Tibial nerve (tissue), 4 donors: Measurements from ENCODE around the gene RCAN1. TPM values are rescaled to one million over a fixed set of nuclear protein-coding genes. Genes with fewer than 3 reads are reported as not detected.

ENCODE experiments used
- DNase-seq, 2 donors: peaks; one replicate each; pipeline ENCODE4 v3.0.0-alpha.2; 2019; ENCODE audit warnings: low spot score in 2 of 2
- H3K27ac ChIP-seq, 4 donors: fragments of 200-600 bp; sonication (generic) in 3 of 4; one replicate each; pipeline ENCODE4 v1.5.1; 2017 to 2019; ENCODE audit warnings: mild to moderate bottlenecking in 1 of 4
- H3K27me3 ChIP-seq, 2 donors: fragments of 200-600 bp; sonication (generic) in 1 of 2; one replicate each; pipeline versions ENCODE4 v1.5.1 to v1.6.0; 2017 to 2019
- H3K36me3 ChIP-seq, 3 donors: fragments of 200-600 bp; sonication (generic); one replicate each; pipeline ENCODE4 v1.5.1; 2018 to 2019
- H3K4me1 ChIP-seq, 4 donors: fragments of 200-600 bp; sonication (generic) in 3 of 4; one replicate each; pipeline ENCODE4 v1.5.1; 2017 to 2019
- H3K4me3 ChIP-seq, 4 donors: fragments of 200-600 bp; sonication (generic) in 3 of 4; one replicate each; pipeline ENCODE4 v1.5.1; 2017 to 2019; ENCODE audit warnings: mild to moderate bottlenecking in 1 of 4, moderate library complexity in 1 of 4
- H3K9me3 ChIP-seq, 4 donors: fragments of 200-600 bp; sonication (generic) in 3 of 4; one replicate each; pipeline ENCODE4 v1.5.1; 2017 to 2019
- CTCF ChIP-seq, 5 experiments: fragments of 200-600 bp in 3 of 5; fragments of 450-650 bp in 2 of 5; sonication (generic) in 3 of 5; IDR thresholded peaks; one replicate each; pipeline ENCODE4 v1.5.1; 2016 to 2019; ENCODE audit warnings: antibody characterized with exemption in 5 of 5, mild to moderate bottlenecking in 3 of 5, moderate library complexity in 2 of 5
- EP300 ChIP-seq, 2 donors: sonication (generic); formaldehyde crosslinking; IDR thresholded peaks; one replicate each; pipeline ENCODE4 v1.6.1; 2017; ENCODE audit warnings: antibody characterized with exemption in 2 of 2, mild to moderate bottlenecking in 1 of 2
- POLR2A ChIP-seq, 2 donors: fragments of 450-650 bp; IDR thresholded peaks; one replicate each; pipeline ENCODE4 v1.6.1; 2017; ENCODE audit warnings: antibody characterized with exemption in 2 of 2, mild to moderate bottlenecking in 2 of 2, moderate library complexity in 2 of 2
- WGBS, 2 donors: methylation state at CpG; one replicate each; pipeline ENCODE4 v1.1.5; 2018; 5-methylcytosine and 5-hydroxymethylcytosine counted together
- total RNA-seq, 4 donors: library from RNA; depleted of rRNA; stranded (reverse); fragments of >200 nt; gene quantifications; one replicate each; pipeline ENCODE4 v1.1.0, GENCODE V29; 2016

The RCAN1 gene
- total RNA-seq, 4 donors from 2014 or later = 51.8 to 71.2 (median 66.7) TPM

GRCh38 chr21:34604556-34604955 lies 10.4 kb downstream of the RCAN1 start:
- Histone ChIP-seq H3K4me3 (no peak overlapping the region), H3K27me3 (no peaks in the 10 kb centered on the region), H3K9me3 (no peaks in the 10 kb centered on the region), H3K27ac (peak overlapping the region in 1 of 4 donors; percentile 10), H3K36me3 (no peaks in the 10 kb centered on the region), H3K4me1 (peaks cover 0 to 21% (median 0%) of the 10 kb centered on the region in 4 donors)
- no peak for DNase-seq
- TF ChIP-seq POLR2A (IDR thresholded peaks at IDR 0.05) (no peak), CTCF (IDR thresholded peaks at IDR 0.05) (no peak), EP300 (IDR thresholded peaks at IDR 0.05) (no peak)
- 98% methylated on average over 2 of the region's 2 CpGs for WGBS, 2 donors

DNA sequence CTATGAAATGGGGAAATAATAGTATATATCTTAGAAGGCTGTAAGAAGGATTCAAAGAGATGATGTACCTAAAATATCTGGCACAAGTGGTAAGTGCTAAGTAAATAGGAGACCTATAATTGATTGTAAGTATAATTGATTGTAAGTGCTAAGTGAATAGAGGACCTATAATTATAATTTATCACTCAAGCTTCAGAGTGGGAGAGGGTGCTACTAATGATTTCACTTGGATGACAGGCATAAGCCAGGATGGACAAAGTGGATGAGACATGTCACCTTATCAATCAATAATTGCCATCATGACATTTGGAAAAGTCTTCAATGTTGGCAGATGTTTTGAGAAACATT lies 11.2 kb downstream of the RCAN1 start:
- H3K4me3 ChIP-seq = no peak overlapping the region
- peaks cover 0 to 21% (median 2%) of the 10 kb centered on the region in 4 donors for H3K4me1 ChIP-seq
- peak overlapping the region in 1 of 4 donors; percentile 39 for H3K27ac ChIP-seq
- H3K27me3 ChIP-seq = no peaks in the 10 kb centered on the region
- no peaks in the 10 kb centered on the region for H3K36me3 ChIP-seq
- H3K9me3 ChIP-seq = no peaks in the 10 kb centered on the region
- DNase-seq = no peak
- TF ChIP-seq POLR2A (IDR thresholded peaks at IDR 0.05) (no peak), CTCF (IDR thresholded peaks at IDR 0.05) (no peak), EP300 (IDR thresholded peaks at IDR 0.05) (no peak)

GRCh38 chr21:34603002-34603709 lies 11.8 kb downstream of the RCAN1 start:
- WGBS, 2 donors = 29 to 32% methylated on average over 19 of the region's 19 CpGs
- H3K9me3 ChIP-seq = no peaks in the 10 kb centered on the region
- H3K27me3 ChIP-seq = no peaks in the 10 kb centered on the region
- no peaks in the 10 kb centered on the region for H3K36me3 ChIP-seq
- TF ChIP-seq CTCF (IDR thresholded peaks at IDR 0.05) (peak; percentile 65 to 86 (median 75)), EP300 (IDR thresholded peaks at IDR 0.05) (no peak), POLR2A (IDR thresholded peaks at IDR 0.05) (no peak)
- no peak overlapping the region for H3K4me3 ChIP-seq
- peaks cover 0 to 21% (median 4%) of the 10 kb centered on the region in 4 donors for H3K4me1 ChIP-seq
- peak overlapping the region in 1 of 4 donors; percentile 39 for H3K27ac ChIP-seq
- peak; percentile 81 to 94 for DNase-seq

GRCh38 chr21:34602061-34602460 lies 12.9 kb downstream of the RCAN1 start:
- no peaks in the 10 kb centered on the region for H3K27me3 ChIP-seq
- no peak for DNase-seq
- no peak overlapping the region for H3K4me3 ChIP-seq
- peak overlapping the region in 1 of 4 donors; percentile 39 for H3K27ac ChIP-seq
- TF ChIP-seq POLR2A (IDR thresholded peaks at IDR 0.05) = no peak
- TF ChIP-seq EP300 (IDR thresholded peaks at IDR 0.05) = no peak
- WGBS, 2 donors = 53 to 58% methylated on average over 4 of the region's 4 CpGs
- no peaks in the 10 kb centered on the region for H3K36me3 ChIP-seq
- H3K4me1 ChIP-seq = peaks cover 0 to 21% (median 4%) of the 10 kb centered on the region in 4 donors
- no peaks in the 10 kb centered on the region for H3K9me3 ChIP-seq

DNA sequence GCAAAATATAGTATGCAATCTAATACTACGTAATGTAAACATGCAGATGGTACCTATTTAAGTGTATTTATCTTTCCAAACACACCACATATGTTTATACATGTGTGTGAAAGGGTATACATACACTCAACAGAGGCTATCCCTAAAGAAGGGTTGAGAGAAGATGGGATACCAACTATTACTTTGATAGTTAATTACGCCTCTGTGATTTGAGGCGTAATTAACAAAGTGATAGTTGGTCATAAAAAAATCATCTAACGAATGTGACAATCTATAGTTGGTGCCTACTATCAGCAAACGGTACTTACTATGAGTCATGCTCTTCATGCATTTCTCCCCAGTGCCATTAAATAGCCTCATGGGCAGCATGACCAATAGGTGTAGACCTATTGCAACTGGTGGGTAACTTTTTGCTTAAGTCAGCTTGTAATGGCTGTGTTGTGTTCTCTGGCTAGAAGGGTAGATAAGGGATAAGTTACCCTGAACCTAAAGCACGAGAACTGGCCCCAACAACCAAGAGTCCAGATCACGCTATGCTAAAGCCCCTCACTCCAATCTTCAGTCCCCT lies 15.3 kb downstream of the RCAN1 start:
- 91 to 93% methylated on average over 7 of the region's 7 CpGs for WGBS, 2 donors
- no peak overlapping the region for H3K4me3 ChIP-seq
- no peaks in the 10 kb centered on the region for H3K36me3 ChIP-seq
- TF ChIP-seq POLR2A (IDR thresholded peaks at IDR 0.05) = no peak
- no peak for TF ChIP-seq EP300 (IDR thresholded peaks at IDR 0.05)
- TF ChIP-seq CTCF (IDR thresholded peaks at IDR 0.05) = no peak
- no peak for DNase-seq
- no peaks in the 10 kb centered on the region for H3K9me3 ChIP-seq
- H3K27me3 ChIP-seq = no peaks in the 10 kb centered on the region
- peaks cover 0 to 28% (median 12%) of the 10 kb centered on the region in 4 donors for H3K4me1 ChIP-seq
- H3K27ac ChIP-seq = no peak overlapping the region
